HepG2 (cell line): ENCODE data around the gene QDPR. TPM values are rescaled to one million over a fixed set of nuclear protein-coding genes. Genes with fewer than 3 reads are reported as not detected.

Experiments
- ATAC-seq: fragments of 200-7000 bp; cut with Tn5 transposase; 3 replicates; pipeline ENCODE4 v1.9.1; 2020; ENCODE audit warnings: mild to moderate bottlenecking, moderate library complexity
- BruUV-seq: library from RNA; stranded (reverse); fragments of 400-500 nt; replicated peaks from 2 replicates; lab custom pipeline; 2021; lab: Mats Ljungman, UMichigan
- CTCF ChIA-PET: fragments of 300-600 bp; formaldehyde crosslinking; extraction: SDS; loops from one replicate; lab custom pipeline; 2021; ENCODE audit warnings: low total read pairs, inconsistent platforms, low intra/inter-chr PET ratio; lab: Yijun Ruan, JAX
- POLR2A ChIA-PET: fragments of 350-600 bp; sonication (Branson Sonifier 250); formaldehyde crosslinking; loops from one replicate; lab custom pipeline; 2020; ENCODE audit warnings: antibody characterized with exemption, inconsistent platforms; lab: Yijun Ruan, JAX
- DNase-seq: peaks from one replicate; pipeline ENCODE4 v3.0.0-alpha.2; 2015; ENCODE audit warnings: low spot score
- FAIRE-seq: peaks from 3 replicates; lab custom pipeline; 2011; peaks lifted over from hg19 to GRCh38; lab: Jason Lieb, UNC
- H2AFZ ChIP-seq: one replicate; pipeline ENCODE4 v1.6.1; 2011; ENCODE audit warnings: low read length, inconsistent platforms
- H3K27ac ChIP-seq: fragments of 300-600 bp; 3 replicates; pipeline ENCODE4 v1.8.0; 2011; ENCODE audit warnings: mixed run types, mild to moderate bottlenecking, mixed read lengths, low read length, inconsistent platforms; ENCODE audit not compliant: insufficient read depth; ENCODE audit errors: extremely low read length
- H3K27me3 ChIP-seq, 2 experiments: fragments of 200-600 bp in 1 of 2; 2 replicates in 1 of 2; 3 replicates in 1 of 2; pipeline versions ENCODE4 v1.6.0 to v1.8.0; 2011; ENCODE audit warnings: low read length in 2 of 2, mild to moderate bottlenecking in 2 of 2, moderate library complexity in 2 of 2, inconsistent platforms in 1 of 2; ENCODE audit not compliant: insufficient read depth in 2 of 2, control insufficient read depth in 1 of 2
- H3K36me3 ChIP-seq, 2 experiments: fragments of 200-600 bp in 1 of 2; replicated peaks in 1 of 2; 2 replicates in 1 of 2; 3 replicates in 1 of 2; pipeline versions ENCODE4 v1.5.1 to v1.8.0; 2011; ENCODE audit warnings: low read length in 2 of 2, inconsistent platforms in 1 of 2; ENCODE audit not compliant: insufficient read depth in 2 of 2, control insufficient read depth in 1 of 2
- H3K4me1 ChIP-seq: 2 replicates; pipeline ENCODE4 v1.5.1; 2012; ENCODE audit warnings: low read length, inconsistent platforms; ENCODE audit not compliant: insufficient read depth
- H3K4me2 ChIP-seq: 2 replicates; pipeline ENCODE4 v1.6.0; 2011; ENCODE audit warnings: low read depth, low read length, inconsistent platforms
- H3K4me3 ChIP-seq, 3 experiments: fragments of 200-600 bp in 1 of 3; sonication (generic), shearing (Covaris generic) in 1 of 3; replicated peaks in 1 of 3; 2 replicates each; pipeline ENCODE4 v1.5.1; 2011 to 2016; ENCODE audit warnings: low read length in 3 of 3, inconsistent platforms in 2 of 3, low read depth in 2 of 3, mild to moderate bottlenecking in 2 of 3, control low read depth in 1 of 3, mixed read lengths in 1 of 3; ENCODE audit not compliant: insufficient read depth in 1 of 3
- H3K79me2 ChIP-seq: one replicate; pipeline ENCODE4 v1.6.1; 2011; ENCODE audit warnings: low read length, inconsistent platforms; ENCODE audit not compliant: insufficient read depth
- H3K9ac ChIP-seq: 2 replicates; pipeline ENCODE4 v1.6.0; 2011; ENCODE audit warnings: mild to moderate bottlenecking, low read depth, low read length, inconsistent platforms; ENCODE audit not compliant: insufficient read depth
- H3K9me3 ChIP-seq: 2 replicates; pipeline ENCODE4 v1.5.1; 2012; ENCODE audit warnings: mild to moderate bottlenecking, low read length
- H4K20me1 ChIP-seq: 2 replicates; pipeline ENCODE4 v1.6.0; 2011; ENCODE audit warnings: inconsistent platforms, mild to moderate bottlenecking, low read length, moderate library complexity; ENCODE audit not compliant: insufficient read depth
- CREB3 ChIP-seq: sonication (generic); formaldehyde crosslinking; IDR thresholded peaks from 2 replicates; pipeline ENCODE4 v1.5.0; 2020; ENCODE audit warnings: missing genetic modification reagents
- HNRNPLL ChIP-seq: fragments of 200-400 bp; formaldehyde crosslinking; IDR thresholded peaks from 2 replicates; pipeline ENCODE4 v1.6.1; 2017; ENCODE audit warnings: mild to moderate bottlenecking, low read depth, low read length; ENCODE audit not compliant: poor library complexity, severe bottlenecking
- NFATC3 ChIP-seq: sonication (generic); formaldehyde crosslinking; IDR thresholded peaks from 2 replicates; pipeline ENCODE4 v1.5.1; 2020; ENCODE audit warnings: mild to moderate bottlenecking, missing genetic modification reagents
- NFKBIZ ChIP-seq: IDR thresholded peaks from 2 replicates; pipeline ENCODE4 v1.6.1; 2018; ENCODE audit warnings: missing genetic modification reagents, missing compliant biosample characterization
- NR2C2 ChIP-seq: sonication (generic); formaldehyde crosslinking; IDR thresholded peaks from 2 replicates; pipeline ENCODE4 v1.4.0; 2020; ENCODE audit warnings: missing genetic modification reagents, mild to moderate bottlenecking, moderate library complexity, borderline replicate concordance
- PLSCR1 ChIP-seq: sonication (generic); formaldehyde crosslinking; IDR thresholded peaks from 2 replicates; pipeline ENCODE4 v1.5.0; 2020; ENCODE audit warnings: missing genetic modification reagents, mild to moderate bottlenecking, borderline replicate concordance
- POLR2A ChIP-seq, 2 experiments: IDR thresholded peaks; 2 replicates each; pipeline ENCODE4 v1.6.1; 2011; ENCODE audit warnings: low read depth in 2 of 2, low read length in 2 of 2, mild to moderate bottlenecking in 1 of 2, moderate library complexity in 1 of 2; ENCODE audit not compliant: insufficient read depth in 1 of 2
- SPEN ChIP-seq: sonication (generic); formaldehyde crosslinking; IDR thresholded peaks from 2 replicates; pipeline ENCODE4 v1.5.1; 2020; ENCODE audit warnings: low read depth, mild to moderate bottlenecking, missing genetic modification reagents
- THRA ChIP-seq: sonication (generic); formaldehyde crosslinking; IDR thresholded peaks from 2 replicates; pipeline ENCODE4 v1.4.0; 2020; ENCODE audit warnings: missing genetic modification reagents, borderline replicate concordance
- ZNF501 ChIP-seq: sonication (generic); formaldehyde crosslinking; IDR thresholded peaks from 2 replicates; pipeline ENCODE4 v1.5.1; 2020; ENCODE audit warnings: mild to moderate bottlenecking, moderate library complexity, missing genetic modification reagents
- in situ Hi-C: cut with HindIII; loops from 2 replicates; pipeline ENCODE4 v1.10.0; 2017; ENCODE audit warnings: low pct_unique_long_range_greater_than_20kb; ENCODE audit not compliant: extremely low pct_ligation_motif_present
- intact Hi-C: fragments of 100-400 bp; cut with micrococcal nuclease; formaldehyde crosslinking; loops from one replicate; pipeline ENCODE4 v1.10.0; 2022; ENCODE audit not compliant: unreplicated experiment
- polyA plus RNA-seq, 8 experiments: library from polyadenylated mRNA; depleted of rRNA in 3 of 8; stranded (reverse) in 7 of 8; unstranded in 1 of 8; fragments of >200 nt; fragmentation: Illumina TruSeq in 4 of 8; extraction: Trizol in 4 of 8; gene quantifications; 2 replicates each; pipeline versions ENCODE4 v1.2.1 to v1.2.3, GENCODE V29; 2011 to 2016; ENCODE audit warnings: low read depth in 4 of 8, missing spikeins in 1 of 8, mixed read lengths in 1 of 8; ENCODE audit not compliant: insufficient read depth in 1 of 8
- total RNA-seq, 5 experiments: library from RNA; depleted of rRNA; stranded (reverse); fragments of >200 nt; fragmentation: Illumina TruSeq; extraction: Trizol; gene quantifications; 2 replicates each; pipeline ENCODE4 v1.2.3, GENCODE V29; 2016; ENCODE audit warnings: low read depth in 1 of 5

The QDPR gene
- total and polyA plus RNA-seq, 2 of the 13 experiments (the other 11 are each of a cell fraction or from before 2014, with no cell fraction given): 9.9 to 95.5 TPM

- no peak overlapping the region for H3K4me2 ChIP-seq
- peaks cover 29 to 79% of the 10 kb centered on the region in 2 experiments for H3K36me3 ChIP-seq
- intact Hi-C loops: no loop called here
- H3K9me3 ChIP-seq: no peaks in the 10 kb centered on the region
- no peak overlapping the region for H3K27ac ChIP-seq
- ATAC-seq (no peak), FAIRE-seq (no peak), DNase-seq (no peak)
- peaks cover 21% of the 10 kb centered on the region for H3K4me1 ChIP-seq
- peaks cover 6% of the 10 kb centered on the region for H3K79me2 ChIP-seq
- no peak overlapping the region for H3K9ac ChIP-seq
- no TSS peak for BruUV-seq
- CTCF ChIA-PET: no interaction called here
- H3K27me3 ChIP-seq: no peaks in the 10 kb centered on the region
- no peak for TF ChIP-seq HNRNPLL
- no peak for TF ChIP-seq SPEN (CRISPR knock-in tag)
- no peak for TF ChIP-seq CREB3 (CRISPR knock-in tag)
- TF ChIP-seq PLSCR1: no peak
- TF ChIP-seq NFKBIZ (CRISPR knock-in tag): no peak
- no peak for TF ChIP-seq NFATC3 (CRISPR knock-in tag)
- no peak for TF ChIP-seq POLR2A (IDR thresholded peaks at IDR 0.05; ENCODE audit: insufficient read depth in 1 of 2, low read depth in 2 of 2, low read length in 2 of 2)
- TF ChIP-seq ZNF501 (CRISPR knock-in tag): no peak
- no peak for TF ChIP-seq NR2C2 (CRISPR knock-in tag)
- no peak for TF ChIP-seq THRA (CRISPR knock-in tag)
- POLR2A ChIA-PET: no interaction called here
- in situ Hi-C loops: no loop called here
- H2AFZ ChIP-seq: no peak overlapping the region
- H3K4me3 ChIP-seq: no peak overlapping the region
- no peaks in the 10 kb centered on the region for H4K20me1 ChIP-seq
These were observed 11.3 kb downstream of the QDPR start for GRCh38 chr4:17500574-17500973.
